HG03064 (cell line): ENCODE data around the gene PLEKHH3.

Source experiments
- ATAC-seq: cut with Tn5 transposase; IDR thresholded peaks from one replicate; pipeline ENCODE4 v1.9.1; 2021; ENCODE audit warnings: low read depth; ENCODE audit not compliant: unreplicated experiment

The PLEKHH3 gene, protein sequence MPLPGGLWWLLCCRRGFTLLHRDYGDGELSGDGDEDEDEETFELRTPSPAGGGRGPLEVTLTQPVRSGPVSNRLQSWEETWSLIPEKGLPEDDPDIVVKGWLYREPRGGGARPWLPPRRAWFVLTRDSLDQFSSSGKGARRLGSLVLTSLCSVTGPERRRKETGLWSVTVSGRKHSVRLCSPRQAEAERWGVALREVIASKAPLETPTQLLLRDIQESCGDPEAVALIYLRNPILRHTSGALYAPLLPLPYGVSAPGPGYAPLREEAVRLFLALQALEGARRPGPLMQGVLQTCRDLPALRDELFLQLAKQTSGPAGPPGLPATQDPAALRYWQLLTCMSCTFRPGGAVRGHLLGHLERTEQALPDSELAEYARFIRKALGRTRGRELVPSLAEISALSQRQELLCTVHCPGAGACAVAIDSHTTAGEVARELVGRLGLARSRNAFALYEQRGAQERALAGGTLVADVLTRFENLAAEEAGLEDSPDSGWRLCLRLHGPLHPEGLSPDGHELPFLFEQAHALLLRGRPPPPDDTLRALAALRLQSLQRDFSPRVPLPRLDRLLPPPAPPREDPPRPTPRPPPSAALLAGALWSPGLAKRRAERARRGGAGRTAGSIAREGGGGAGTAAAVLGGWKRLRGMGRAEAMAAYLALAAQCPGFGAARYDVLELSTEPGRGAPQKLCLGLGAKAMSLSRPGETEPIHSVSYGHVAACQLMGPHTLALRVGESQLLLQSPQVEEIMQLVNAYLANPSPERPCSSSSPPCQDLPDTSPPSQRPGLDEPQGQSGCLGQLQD

DNA sequence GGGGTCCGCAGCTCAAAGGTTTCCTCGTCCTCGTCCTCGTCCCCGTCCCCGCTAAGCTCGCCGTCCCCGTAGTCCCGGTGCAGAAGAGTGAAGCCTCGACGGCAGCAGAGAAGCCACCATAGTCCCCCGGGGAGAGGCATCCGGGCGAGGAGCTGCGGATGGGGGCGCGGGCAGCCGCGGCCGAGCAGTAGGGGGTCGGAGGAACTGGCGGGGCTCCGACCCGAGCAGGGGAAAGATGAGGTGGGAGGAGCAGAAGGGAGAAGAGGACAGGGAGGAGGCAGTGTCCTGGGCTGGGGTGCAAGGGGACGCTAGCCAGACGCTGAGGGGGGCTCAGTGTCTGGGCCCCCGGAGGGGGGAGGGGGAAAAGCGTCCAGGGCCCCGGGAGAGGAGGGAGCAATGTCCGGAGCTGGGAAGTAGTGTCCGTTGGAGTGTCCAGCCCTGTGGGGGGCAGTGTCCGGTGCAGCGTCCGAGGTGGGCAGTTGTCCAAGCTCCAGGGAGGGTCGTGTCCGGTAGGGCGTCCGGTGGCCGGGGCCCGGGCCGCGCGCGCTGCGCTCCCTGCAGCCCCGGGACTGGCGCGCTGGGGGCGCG is at the start of gene PLEKHH3:
Gene PLEKHH3 (minus strand): TSS at position 571 of the 588 bp plus-strand sequence. CDS start 431 bp downstream, at position 140.
- ATAC-seq = no peak

DNA sequence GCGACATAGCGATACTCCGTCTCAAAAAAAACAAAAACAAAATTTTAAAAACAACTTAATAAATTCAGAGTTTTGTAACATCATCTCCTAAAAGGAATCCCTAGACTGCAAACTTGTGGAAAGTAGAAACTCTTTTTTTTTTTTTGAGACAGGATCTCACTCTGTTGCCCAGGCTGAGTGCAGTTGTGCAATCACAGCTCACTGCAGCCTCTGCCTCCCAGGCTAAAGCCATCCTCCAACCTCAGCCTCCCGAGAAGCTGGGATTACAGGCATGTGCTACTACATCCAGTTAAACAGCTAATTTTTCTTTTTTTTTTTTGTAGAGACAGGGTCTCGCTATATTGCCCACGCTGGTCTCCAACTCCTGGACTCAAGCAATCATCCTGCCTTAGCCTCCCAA is 48.3 kb upstream of the PLEKHH3 start:
- no peak for ATAC-seq

DNA sequence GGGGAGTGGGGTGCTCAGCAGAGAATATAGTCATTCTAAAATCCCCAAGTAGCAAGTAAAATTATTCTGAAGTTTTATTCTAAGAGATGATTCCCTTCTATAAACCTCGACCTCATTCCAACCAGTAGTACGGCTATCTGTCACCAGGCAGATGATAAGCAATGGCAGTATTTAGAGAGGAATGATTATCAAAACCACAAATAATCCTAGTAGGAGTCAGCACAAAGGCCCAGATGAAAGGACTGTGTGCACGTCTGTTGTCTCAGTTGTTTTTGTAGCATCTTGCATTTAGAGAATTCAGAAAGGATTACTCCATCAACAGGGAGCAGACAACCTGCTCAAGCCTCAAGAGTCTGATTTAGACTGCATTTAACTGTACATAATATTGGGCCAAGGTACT is 46.8 kb upstream of the PLEKHH3 start:
- no peak for ATAC-seq

DNA sequence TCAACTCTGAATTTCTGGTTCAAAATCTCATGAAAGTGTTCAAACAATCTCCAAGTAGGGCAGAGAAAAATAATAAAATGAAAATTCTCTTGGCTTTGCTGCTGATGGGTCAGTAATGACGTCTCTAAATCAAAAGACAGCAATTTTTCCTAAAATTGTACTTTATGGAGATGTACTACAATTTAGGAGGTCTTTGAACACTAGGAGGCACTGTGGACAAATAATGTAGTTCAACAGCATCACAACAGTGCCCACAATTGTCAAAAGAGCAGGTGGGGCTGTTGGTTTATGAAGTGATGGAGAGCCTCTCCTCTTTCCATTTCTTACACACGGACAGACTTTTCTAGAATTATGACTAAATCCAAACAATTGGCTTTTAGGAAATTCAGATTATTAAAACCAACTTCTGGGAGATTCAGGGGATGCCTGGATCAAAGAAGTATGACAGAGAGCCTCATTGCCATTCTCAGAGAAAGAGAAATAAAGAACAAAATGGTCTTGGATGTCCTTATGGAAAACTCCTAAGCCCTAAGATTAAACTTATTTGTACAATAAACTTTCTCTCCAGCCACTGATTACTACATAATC is 44.3 kb upstream of the PLEKHH3 start:
- ATAC-seq = no peak

DNA sequence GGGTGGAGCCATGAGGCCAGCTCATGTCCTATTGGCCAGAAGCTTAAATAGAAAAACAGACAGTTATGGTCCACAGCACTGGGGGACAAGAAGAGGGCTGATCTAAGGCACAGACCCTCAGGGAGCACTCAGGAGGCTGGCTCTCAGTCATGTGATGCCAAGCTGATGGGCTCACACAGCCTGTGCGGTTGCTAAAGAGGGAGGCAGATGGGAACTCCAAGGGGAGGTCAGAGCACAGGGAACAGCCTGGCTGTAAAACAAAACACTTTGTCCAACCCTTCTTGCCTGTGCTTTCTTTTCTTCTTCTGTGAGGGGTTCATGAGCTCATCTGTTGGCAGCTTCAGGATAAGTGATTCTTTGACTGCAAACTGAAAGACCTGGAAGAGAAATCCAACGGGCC is 32.8 kb upstream of the PLEKHH3 start:
- ATAC-seq = no peak

DNA sequence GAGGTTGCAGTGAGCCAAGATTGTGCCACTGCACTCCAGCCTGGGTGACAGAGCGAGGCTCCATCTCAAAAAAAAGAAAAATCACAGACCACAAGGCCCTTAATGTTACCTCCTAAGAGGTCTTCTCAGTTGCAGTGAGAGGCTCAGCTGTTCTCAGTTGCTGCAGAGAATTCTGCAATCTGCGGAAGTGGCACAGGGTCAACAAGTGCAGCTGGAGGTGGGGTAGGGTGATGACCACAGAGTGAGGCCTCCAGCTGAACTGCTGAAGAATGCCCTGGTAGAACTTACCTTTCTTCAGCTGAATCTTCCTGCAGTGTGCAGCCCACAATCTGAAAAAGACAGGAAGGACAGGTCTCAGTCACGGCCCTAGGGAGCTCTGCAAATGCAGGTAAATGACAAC is 31.8 kb upstream of the PLEKHH3 start:
- ATAC-seq = no peak

DNA sequence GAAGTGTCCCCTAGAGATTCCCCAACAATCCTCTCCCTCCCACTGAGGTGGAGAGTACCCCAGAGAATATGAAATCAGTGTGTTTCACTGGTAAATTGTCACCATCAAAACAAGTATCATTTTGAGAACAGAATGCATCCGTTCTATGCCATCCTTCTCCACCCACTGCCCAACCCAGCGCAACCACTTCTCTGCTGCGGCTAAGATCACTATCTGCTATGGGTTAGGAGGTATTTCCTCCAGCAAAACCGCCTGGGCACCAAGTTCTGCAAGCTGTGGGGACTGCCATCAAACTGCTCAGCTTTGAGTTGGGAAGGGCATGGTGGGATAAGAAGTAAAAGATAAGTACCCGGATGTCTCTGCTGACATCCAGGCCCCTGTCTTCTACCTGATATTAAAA is 29.9 kb upstream of the PLEKHH3 start:
- no peak for ATAC-seq

DNA sequence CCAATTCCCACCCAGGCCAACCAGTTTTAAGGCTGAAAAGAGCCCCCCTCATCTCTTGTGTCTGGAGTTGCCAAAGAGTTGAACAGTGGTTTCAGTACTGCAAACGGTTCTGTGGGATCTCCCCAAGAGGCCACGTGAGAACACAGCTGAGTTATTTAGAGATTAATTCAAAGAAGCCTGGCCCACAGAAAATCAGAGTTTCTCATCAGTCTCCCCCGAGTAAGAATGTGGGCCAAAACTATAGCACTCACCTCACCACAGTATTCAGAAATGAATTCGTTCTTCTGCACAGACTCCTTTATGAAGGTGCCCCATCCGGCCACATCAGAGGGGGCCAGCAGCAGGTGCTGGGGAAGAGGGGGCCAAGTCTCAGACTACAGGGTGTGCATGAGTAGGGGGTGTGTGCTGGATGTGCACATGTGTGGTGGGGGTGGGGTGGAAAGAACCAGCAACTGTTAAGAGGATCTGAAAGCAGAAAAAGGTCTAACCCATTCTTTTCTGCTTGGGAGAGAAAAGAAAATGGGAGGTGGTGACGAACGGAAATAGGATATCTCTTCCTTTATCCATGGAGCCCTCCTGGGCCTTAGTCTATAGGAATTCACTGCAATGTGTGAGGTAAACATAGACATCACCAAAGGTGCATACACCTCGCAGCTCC is 28.2 kb upstream of the PLEKHH3 start:
- peak; percentile 75 for ATAC-seq

DNA sequence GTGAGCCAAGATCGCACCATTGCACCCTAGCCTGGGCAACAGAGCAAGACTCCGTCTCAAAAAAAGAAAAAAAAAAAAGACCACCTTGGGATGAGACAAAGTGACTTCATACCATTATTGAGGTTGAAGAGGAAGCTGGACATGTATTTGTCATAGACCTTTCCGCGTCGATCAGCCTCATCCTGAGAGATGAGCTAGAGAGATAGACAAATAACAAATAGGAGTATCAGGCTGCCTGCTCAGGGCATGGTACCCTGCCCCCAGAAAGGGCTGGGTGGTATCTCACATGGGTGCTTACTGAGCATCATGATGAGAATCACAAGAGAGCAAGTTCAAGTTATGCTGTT is 27.7 kb upstream of the PLEKHH3 start:
- ATAC-seq = no peak

DNA sequence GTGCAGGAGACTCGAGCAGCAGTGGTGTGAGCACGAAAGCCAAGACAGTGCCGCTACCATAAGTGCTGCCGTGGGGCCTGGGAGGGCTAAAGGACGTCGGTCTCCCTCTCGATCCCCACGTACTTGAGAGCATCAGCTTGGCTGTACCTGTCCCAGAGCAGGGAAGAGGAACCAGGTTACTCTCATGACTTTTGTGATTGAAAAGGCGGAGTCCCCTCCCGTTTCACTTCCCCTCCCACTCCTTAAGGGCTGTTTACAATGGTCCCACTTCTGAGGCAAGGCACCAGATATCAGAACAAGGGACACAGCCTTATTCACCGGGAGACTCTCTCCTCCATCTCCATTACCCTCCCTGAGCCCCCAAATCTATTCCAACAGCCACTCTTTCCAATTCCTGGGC is 25.7 kb upstream of the PLEKHH3 start:
- no peak for ATAC-seq

DNA sequence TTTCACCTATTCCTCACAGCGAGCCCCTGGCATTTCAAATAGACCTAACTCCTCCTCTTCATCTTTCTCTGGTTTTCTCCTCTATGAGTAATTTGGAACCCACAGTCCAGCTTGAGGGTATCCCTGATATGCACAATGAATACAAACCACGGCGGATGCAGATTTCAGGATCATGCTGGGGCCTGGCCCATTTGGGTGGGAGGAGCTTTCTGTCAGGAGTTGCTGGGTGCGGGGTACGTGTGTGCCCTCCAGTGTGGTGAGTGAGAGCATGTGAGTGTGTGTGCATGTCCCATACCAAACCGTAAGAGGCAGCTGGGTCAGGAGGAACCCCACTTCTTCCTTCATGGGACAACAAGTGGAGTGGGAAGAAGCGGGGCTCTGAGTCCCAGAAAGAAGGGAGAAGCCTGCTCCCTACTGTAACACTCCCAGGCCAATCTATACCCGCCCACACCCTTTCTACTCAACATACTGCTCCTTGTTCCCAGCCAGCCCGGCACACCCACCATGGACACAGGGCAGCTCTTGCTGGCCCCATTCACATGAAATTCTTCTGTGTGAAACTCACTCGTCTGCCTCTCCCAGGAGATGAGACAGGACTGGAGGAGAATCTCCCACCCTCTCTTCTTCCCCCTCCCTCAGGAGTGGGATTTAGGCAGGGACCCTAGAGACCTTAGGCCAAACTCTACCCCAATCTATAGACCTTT is 23.9 kb upstream of the PLEKHH3 start:
- no peak for ATAC-seq

DNA sequence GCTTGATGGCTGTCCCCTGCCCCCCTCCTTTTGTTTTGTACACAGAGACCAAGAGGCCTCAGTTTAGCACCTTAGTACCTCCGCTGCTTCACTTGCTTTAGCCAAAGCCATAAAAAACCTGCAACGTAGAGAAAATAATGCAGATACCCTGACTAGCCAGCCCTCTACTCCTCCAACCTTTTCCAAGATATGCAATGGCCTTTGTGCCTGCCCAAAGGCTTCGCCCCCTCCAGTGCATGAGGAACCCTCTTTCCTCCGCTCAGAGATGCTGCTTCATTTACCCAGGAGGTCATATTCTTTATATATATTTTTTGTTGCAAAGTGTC is 22.6 kb upstream of the PLEKHH3 start:
- no peak for ATAC-seq

DNA sequence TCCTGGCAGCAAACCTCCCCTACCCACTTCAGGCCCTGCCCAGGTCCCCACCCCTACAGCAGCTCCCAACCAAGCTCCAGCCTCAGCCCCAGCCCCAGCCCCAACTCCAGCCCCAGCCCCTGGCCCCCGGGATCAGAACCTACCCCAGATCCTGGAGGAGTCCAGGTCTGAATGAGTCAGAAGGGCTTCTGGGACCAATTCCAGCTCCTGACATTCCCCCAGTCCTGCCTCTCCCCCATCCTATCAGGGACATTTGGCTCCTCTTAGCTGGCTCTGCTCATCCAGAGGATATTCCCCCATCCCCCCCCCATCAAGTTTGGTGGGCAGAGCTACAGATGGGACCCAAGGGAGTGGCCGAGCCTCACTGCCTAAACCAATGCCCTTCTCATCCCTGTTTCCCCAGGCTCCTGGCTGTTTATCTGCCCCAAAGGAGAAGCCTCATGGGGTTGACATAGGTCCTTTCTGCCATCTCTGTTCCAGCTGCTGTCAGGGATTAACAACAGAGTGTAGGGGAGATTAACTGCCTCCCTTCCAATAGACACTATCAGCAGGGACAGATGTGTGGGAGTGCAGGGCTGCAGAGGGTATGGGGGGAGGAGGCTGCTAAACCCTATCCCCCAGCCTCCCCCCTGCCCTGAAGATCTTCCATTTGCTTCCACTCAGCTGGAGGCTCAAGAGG is 22.1 kb upstream of the PLEKHH3 start:
- ATAC-seq = no peak

DNA sequence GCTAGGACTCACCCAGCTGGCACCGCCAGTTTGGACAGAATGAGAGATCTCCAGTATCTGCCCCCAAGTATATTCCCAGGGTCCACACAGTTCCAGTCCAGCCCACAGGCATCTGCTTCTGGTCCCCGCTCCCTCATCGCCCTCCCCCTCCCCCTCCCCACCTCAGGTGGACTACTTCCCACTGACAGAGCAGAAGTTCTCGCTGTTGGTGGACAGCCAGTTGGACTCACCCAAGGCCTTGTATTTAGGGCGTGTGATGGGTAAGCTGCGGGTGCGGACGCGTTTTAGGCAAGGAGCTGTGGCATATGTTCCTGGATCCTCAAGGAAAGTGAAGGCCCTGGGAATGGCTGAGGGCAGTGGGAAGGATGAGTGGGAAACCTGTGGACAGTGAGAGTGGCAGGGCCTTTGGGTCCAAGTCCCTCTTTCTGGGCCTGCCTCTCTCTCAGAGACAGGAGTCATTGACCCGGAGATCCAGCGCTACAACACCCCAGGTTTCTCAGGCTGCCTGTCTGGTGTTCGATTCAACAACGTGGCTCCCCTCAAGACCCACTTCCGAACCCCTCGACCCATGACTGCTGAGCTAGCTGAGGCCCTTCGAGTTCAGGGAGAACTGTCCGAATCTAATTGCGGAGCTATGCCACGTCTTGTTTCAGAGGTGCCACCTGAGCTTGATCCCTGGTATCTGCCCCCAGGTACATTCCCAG is 20.5 kb upstream of the PLEKHH3 start:
- ATAC-seq = no peak

DNA sequence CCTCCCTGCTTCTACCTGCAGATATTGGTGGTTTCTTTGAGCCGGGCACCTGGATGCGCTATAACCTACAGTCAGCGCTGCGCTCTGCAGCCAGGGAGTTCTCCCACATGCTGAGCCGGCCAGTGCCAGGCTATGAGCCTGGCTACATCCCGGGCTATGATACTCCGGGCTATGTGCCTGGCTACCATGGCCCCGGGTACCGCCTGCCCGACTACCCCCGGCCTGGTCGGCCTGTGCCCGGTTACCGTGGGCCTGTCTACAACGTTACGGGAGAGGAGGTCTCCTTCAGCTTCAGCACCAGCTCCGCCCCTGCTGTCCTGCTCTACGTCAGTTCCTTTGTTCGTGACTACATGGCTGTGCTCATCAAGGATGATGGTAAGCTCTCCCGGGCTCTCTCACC is 18.7 kb upstream of the PLEKHH3 start:
- no peak for ATAC-seq

DNA sequence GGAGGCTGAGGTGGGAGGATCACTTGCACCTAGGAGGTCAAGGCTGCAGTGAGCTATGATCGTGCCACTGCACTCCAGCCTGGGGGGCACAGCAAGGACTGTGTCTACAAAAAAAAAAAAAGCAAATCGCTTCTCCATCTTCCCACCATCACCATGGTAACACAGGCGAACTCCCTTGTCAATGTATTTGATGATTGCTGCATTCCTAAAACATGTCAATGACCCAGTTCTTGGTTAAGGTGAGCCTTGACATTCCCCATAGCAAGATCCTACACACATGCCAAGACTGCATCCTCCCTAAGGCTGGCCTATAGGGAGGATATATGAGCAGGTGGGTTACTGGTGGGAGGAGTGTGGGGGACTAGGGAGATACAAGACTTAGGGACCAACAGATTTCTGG is 17.7 kb upstream of the PLEKHH3 start:
- ATAC-seq = no peak

DNA sequence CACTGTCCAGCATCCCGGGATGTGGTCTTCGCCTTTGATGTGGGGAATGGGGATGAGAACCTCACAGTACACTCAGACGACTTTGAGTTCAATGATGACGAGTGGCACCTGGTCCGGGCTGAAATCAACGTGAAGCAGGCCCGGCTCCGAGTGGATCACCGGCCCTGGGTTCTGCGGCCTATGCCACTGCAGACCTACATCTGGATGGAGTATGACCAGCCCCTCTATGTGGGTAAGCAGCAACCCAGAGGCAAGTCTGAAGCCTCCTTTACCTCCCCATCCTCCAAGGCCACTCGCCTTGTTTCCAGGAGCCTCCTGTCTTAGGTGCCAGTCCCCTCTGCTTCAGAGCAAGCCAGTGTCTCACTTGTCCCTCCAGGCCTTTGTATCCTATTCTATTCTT is 15.7 kb upstream of the PLEKHH3 start:
- no peak for ATAC-seq

DNA sequence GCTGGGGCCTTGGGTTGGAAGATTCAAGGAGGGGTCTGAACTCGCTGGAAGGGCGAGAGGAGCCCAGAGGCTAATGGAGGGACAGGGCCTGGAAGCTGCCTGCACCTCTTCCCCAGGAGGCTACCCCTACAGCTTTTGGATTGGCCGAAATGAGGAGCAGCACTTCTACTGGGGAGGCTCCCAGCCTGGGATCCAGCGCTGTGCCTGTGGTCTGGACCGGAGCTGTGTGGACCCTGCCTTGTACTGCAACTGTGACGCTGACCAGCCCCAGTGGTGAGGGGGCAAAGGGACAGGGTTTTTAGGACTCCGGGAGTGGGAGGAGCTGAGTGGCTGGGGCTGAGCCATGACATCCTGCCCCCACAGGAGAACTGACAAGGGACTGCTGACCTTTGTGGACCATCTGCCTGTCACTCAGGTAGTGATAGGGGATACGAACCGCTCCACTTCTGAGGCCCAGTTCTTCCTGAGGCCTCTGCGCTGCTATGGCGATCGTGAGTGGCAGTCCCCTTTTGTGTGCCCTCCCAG is 14.3 kb upstream of the PLEKHH3 start:
- ATAC-seq = no peak

DNA sequence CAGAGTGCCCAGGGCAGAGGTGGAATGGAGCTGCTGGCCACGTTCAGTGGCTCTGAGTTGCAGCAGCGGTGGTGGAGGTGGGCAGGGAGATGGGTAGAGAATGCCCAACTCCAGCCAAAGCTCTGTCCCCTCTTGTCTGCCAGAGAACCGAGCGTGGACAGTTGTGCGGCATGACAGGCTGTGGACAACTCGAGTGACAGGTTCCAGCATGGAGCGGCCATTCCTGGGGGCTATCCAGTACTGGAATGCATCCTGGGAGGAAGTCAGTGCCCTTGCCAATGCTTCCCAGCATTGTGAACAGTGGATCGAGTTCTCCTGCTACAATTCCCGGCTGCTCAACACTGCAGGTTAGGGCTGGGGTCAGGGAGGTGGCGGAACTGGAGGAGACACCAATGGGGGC is 13.8 kb upstream of the PLEKHH3 start:
- no peak for ATAC-seq
